Measurements from ENCODE around the gene PPP1R9A.

Gene PPP1R9A

GRCh38 chr7:95311389-95311788, 404.0 kb downstream of the PPP1R9A start:
- TF ChIP-seq GATA3 (IDR thresholded peaks at IDR 0.05; ENCODE audit: low read depth, low read length), result no peak
- no peak for TF ChIP-seq GATA2 (IDR thresholded peaks at IDR 0.05; ENCODE audit: low read depth, low read length)

GRCh38 chr7:95312561-95312960, 405.2 kb downstream of the PPP1R9A start:
- no peak for TF ChIP-seq GATA3 (IDR thresholded peaks at IDR 0.05; ENCODE audit: low read depth, low read length)
- TF ChIP-seq GATA2 (IDR thresholded peaks at IDR 0.05; ENCODE audit: low read depth, low read length), result no peak

- TF ChIP-seq GATA3 (IDR thresholded peaks at IDR 0.05; ENCODE audit: low read depth, low read length), result no peak
- TF ChIP-seq GATA2 (IDR thresholded peaks at IDR 0.05; ENCODE audit: low read depth, low read length), result no peak
These were observed 409.2 kb downstream of the PPP1R9A start for GRCh38 chr7:95316588-95316987.

GRCh38 chr7:95317546-95317945, 410.2 kb downstream of the PPP1R9A start:
- TF ChIP-seq GATA3 (IDR thresholded peaks at IDR 0.05; ENCODE audit: low read depth, low read length), result no peak
- TF ChIP-seq GATA2 (IDR thresholded peaks at IDR 0.05; ENCODE audit: low read depth, low read length), result no peak

- no peak for TF ChIP-seq GATA2 (IDR thresholded peaks at IDR 0.05; ENCODE audit: low read depth, low read length)
These were observed 410.6 kb downstream of the PPP1R9A start for GRCh38 chr7:95317966-95318365.

- no peak for TF ChIP-seq GATA2 (IDR thresholded peaks at IDR 0.05; ENCODE audit: low read depth, low read length)
- TF ChIP-seq GATA3 (IDR thresholded peaks at IDR 0.05; ENCODE audit: low read depth, low read length), result no peak
These were observed 411.2 kb downstream of the PPP1R9A start for GRCh38 chr7:95318501-95319100.

- TF ChIP-seq GATA3 (IDR thresholded peaks at IDR 0.05; ENCODE audit: low read depth, low read length) (no peak), GATA2 (IDR thresholded peaks at IDR 0.05; ENCODE audit: low read depth, low read length) (no peak)
These were observed 412.2 kb downstream of the PPP1R9A start for GRCh38 chr7:95319570-95319969.

GRCh38 chr7:95320651-95321050, 413.3 kb downstream of the PPP1R9A start:
- TF ChIP-seq GATA2 (IDR thresholded peaks at IDR 0.05; ENCODE audit: low read depth, low read length) (no peak), GATA3 (IDR thresholded peaks at IDR 0.05; ENCODE audit: low read depth, low read length) (no peak)

- TF ChIP-seq GATA2 (IDR thresholded peaks at IDR 0.05; ENCODE audit: low read depth, low read length), result no peak
- no peak for TF ChIP-seq GATA3 (IDR thresholded peaks at IDR 0.05; ENCODE audit: low read depth, low read length)
These were observed 414.3 kb downstream of the PPP1R9A start for GRCh38 chr7:95321720-95322119.

GRCh38 chr7:95322396-95322795, 415.0 kb downstream of the PPP1R9A start:
- TF ChIP-seq GATA3 (IDR thresholded peaks at IDR 0.05; ENCODE audit: low read depth, low read length) (no peak), GATA2 (IDR thresholded peaks at IDR 0.05; ENCODE audit: low read depth, low read length) (no peak)

- TF ChIP-seq GATA3 (IDR thresholded peaks at IDR 0.05; ENCODE audit: low read depth, low read length), result no peak
- TF ChIP-seq GATA2 (IDR thresholded peaks at IDR 0.05; ENCODE audit: low read depth, low read length), result no peak
These were observed 415.5 kb downstream of the PPP1R9A start for GRCh38 chr7:95322854-95323253.

GRCh38 chr7:95323410-95324129, 416.2 kb downstream of the PPP1R9A start:
- no peak for TF ChIP-seq GATA2 (IDR thresholded peaks at IDR 0.05; ENCODE audit: low read depth, low read length)
- TF ChIP-seq GATA3 (IDR thresholded peaks at IDR 0.05; ENCODE audit: low read depth, low read length), result no peak

GRCh38 chr7:95324431-95324830, 417.0 kb downstream of the PPP1R9A start, which contains the start of gene PON1:
Gene PON1 (minus strand): TSS chr7:95324532. CDS start chr7:95324475, 57 bp downstream.
- TF ChIP-seq GATA2 (IDR thresholded peaks at IDR 0.05; ENCODE audit: low read depth, low read length), result no peak
- TF ChIP-seq GATA3 (IDR thresholded peaks at IDR 0.05; ENCODE audit: low read depth, low read length), result no peak

- no peak for TF ChIP-seq GATA2 (IDR thresholded peaks at IDR 0.05; ENCODE audit: low read depth, low read length)
- no peak for TF ChIP-seq GATA3 (IDR thresholded peaks at IDR 0.05; ENCODE audit: low read depth, low read length)
These were observed 420.0 kb downstream of the PPP1R9A start for GRCh38 chr7:95327356-95327755.

Measured in SH-SY5Y (cell line).